H1 (cell line): Measurements from ENCODE around the gene KCNH8. TPM values are rescaled to one million over a fixed set of nuclear protein-coding genes. Genes with fewer than 3 reads are reported as not detected.

Experiments used
- CHD7 ChIP-seq: fragments of 300-600 bp; sonication (generic); IDR thresholded peaks from 2 replicates; pipeline ENCODE4 v1.7.1; 2012; ENCODE audit warnings: low read length, moderate library complexity, mild to moderate bottlenecking, inconsistent platforms; ENCODE audit not compliant: insufficient replicate concordance
- EGR1 ChIP-seq: IDR thresholded peaks from 2 replicates; pipeline ENCODE4 v1.6.1; 2011; ENCODE audit warnings: low read depth, low read length, borderline replicate concordance
- EP300 ChIP-seq, 2 experiments: IDR thresholded peaks; 1 replicate in 1 of 2; 2 replicates in 1 of 2; pipeline ENCODE4 v1.6.1; 2011 to 2012; ENCODE audit warnings: low read depth in 2 of 2, low read length in 2 of 2, mild to moderate bottlenecking in 2 of 2, borderline replicate concordance in 1 of 2, inconsistent platforms in 1 of 2, moderate library complexity in 1 of 2
- NANOG ChIP-seq: IDR thresholded peaks from 2 replicates; pipeline ENCODE4 v1.6.1; 2011; ENCODE audit warnings: low read length, low read depth, mild to moderate bottlenecking, inconsistent platforms; ENCODE audit not compliant: insufficient read depth, poor library complexity, severe bottlenecking
- RNF2 ChIP-seq: fragments of 200-900, 300-1000 bp; sonication (generic); IDR thresholded peaks from 2 replicates; pipeline ENCODE4 v1.7.1; 2016; ENCODE audit warnings: borderline replicate concordance, low read depth, mild to moderate bottlenecking, antibody characterized with exemption, low read length; ENCODE audit not compliant: poor library complexity, severe bottlenecking; ENCODE audit errors: missing control alignments
- SIX5 ChIP-seq: IDR thresholded peaks from 2 replicates; pipeline ENCODE4 v1.6.1; 2011; ENCODE audit warnings: mild to moderate bottlenecking, low read depth, low read length
- SRF ChIP-seq: IDR thresholded peaks from 2 replicates; pipeline ENCODE4 v1.6.1; 2011; ENCODE audit warnings: mild to moderate bottlenecking, low read depth, low read length, moderate library complexity
- polyA plus RNA-seq, 7 experiments: library from polyadenylated mRNA; depleted of rRNA in 3 of 7; stranded (reverse) in 5 of 7; unstranded in 2 of 7; fragments of >200 nt in 5 of 7; fragments of 200-250 nt in 2 of 7; gene quantifications; 1 replicate in 5 of 7; 2 replicates in 1 of 7; 4 replicates in 1 of 7; pipeline versions ENCODE4 v1.2.1 to v1.2.3, GENCODE V29; 2011 to 2013; ENCODE audit warnings: missing spikeins in 2 of 7, mixed read lengths in 2 of 7
- total RNA-seq: library from RNA; stranded (reverse); fragmentation: NEBNext Ultra II Directional; extraction: Animal tissue kit (Norgen Biotek cat#: 25700); gene quantifications from 2 replicates; pipeline ENCODE4 v1.2.1, GENCODE V29; 2021
- TF ChIP-seq, protein P1 (sequence below): IDR thresholded peaks from 2 replicates; pipeline ENCODE4 v1.6.1; 2012; ENCODE audit warnings: low read length, inconsistent platforms

The KCNH8 gene
- total and polyA plus RNA-seq, 2 of the 8 experiments (the other 6 are each of a cell fraction or from before 2014, with no cell fraction given): 2.2 to 2.4 TPM

DNA sequence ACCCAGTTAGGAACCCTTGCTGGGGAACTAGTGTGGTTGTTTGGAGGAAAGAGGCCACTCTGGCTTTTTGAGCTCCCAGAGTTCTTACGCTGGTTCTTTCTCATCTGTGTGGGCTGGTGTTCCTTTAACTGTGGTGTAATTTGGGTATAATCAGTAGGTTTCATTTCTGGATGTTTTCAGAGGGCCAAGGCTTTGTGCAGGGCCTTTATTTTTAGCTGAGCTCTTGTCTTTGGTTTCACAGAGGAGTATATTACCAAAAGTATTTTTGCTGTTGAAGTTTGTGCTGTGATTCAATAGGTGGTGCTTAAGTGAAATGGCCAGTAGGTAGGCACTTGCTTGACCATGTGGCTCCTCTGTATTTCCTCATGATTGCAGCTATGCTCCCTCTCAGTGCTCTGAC lies 357.9 kb downstream of the KCNH8 start (continued):
- no peak for TF ChIP-seq CHD7
- no peak for TF ChIP-seq EP300 (IDR thresholded peaks at IDR 0.05; ENCODE audit: borderline replicate concordance in 1 of 2, low read depth in 2 of 2, low read length in 2 of 2)
- TF ChIP-seq, protein P1, sequence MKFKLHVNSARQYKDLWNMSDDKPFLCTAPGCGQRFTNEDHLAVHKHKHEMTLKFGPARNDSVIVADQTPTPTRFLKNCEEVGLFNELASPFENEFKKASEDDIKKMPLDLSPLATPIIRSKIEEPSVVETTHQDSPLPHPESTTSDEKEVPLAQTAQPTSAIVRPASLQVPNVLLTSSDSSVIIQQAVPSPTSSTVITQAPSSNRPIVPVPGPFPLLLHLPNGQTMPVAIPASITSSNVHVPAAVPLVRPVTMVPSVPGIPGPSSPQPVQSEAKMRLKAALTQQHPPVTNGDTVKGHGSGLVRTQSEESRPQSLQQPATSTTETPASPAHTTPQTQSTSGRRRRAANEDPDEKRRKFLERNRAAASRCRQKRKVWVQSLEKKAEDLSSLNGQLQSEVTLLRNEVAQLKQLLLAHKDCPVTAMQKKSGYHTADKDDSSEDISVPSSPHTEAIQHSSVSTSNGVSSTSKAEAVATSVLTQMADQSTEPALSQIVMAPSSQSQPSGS: no peak
- TF ChIP-seq NANOG: no peak
- no peak for TF ChIP-seq EGR1
- no peak for TF ChIP-seq SIX5
- no peak for TF ChIP-seq RNF2
- TF ChIP-seq SRF: no peak
